ENCODE data around the gene SCRT2. TPM values are rescaled to one million over a fixed set of nuclear protein-coding genes. Genes with fewer than 3 reads are reported as not detected.
"Not testable (repeated sequence)": the region's sequence is repeated elsewhere in the genome, so short reads cannot be mapped to it uniquely, and the experiment has no call there.

SCRT2 gene
- not detected for total RNA-seq

DNA sequence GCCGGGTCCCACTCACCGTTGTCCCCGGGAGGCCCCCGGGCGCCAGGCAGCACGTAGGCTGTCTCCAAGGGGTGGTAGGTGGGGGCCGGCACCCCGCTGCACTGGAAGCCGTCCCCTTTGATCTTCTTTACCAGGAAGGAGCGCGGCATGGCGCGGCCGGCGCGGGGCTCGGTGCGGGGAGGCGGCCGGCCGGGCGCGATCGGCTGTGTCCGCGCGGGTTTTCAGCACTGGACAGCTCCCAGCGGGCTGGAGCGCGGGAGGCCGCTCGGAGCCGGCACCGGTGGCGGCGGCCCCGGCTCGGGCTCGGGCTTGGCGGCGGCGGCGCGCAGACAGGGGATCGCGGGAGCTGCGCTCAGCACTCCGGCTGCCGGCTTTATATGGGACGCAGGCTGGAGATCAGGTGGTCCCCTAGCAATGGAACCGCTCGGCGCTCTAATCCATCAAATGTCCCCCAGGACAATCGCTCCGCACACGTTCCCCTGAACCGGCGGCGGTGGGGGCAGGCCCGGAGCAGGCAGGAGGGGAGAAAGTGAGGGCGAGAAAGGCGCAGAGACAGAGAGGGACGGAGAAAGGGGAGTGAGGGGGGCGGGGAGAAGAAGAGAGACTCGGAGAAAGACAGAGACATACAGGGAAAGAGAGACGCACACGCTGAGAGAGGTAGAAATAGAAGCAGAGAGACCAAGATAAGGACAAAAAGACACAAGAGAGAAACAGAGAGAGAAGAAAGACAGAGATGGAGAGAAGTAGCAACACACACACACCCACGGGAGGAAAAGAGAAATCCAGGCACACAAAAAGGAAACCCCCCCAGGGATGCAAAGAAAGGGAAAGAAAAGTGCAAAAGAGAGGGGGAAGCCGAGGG, at the start of gene SCRT2:
Gene SCRT2, minus strand, starts transcription at position 350 of the 862 bp plus-strand sequence. Its CDS starts 201 bp downstream, at position 149.
- DNase-seq (ENCODE audit: low spot score): peak; percentile 54
- ATAC-seq (ENCODE audit: low FRiP score): peak; percentile 95
- TF ChIP-seq, protein P1, sequence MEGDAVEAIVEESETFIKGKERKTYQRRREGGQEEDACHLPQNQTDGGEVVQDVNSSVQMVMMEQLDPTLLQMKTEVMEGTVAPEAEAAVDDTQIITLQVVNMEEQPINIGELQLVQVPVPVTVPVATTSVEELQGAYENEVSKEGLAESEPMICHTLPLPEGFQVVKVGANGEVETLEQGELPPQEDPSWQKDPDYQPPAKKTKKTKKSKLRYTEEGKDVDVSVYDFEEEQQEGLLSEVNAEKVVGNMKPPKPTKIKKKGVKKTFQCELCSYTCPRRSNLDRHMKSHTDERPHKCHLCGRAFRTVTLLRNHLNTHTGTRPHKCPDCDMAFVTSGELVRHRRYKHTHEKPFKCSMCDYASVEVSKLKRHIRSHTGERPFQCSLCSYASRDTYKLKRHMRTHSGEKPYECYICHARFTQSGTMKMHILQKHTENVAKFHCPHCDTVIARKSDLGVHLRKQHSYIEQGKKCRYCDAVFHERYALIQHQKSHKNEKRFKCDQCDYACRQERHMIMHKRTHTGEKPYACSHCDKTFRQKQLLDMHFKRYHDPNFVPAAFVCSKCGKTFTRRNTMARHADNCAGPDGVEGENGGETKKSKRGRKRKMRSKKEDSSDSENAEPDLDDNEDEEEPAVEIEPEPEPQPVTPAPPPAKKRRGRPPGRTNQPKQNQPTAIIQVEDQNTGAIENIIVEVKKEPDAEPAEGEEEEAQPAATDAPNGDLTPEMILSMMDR (IDR thresholded peaks at IDR 0.05): no peak

DNA sequence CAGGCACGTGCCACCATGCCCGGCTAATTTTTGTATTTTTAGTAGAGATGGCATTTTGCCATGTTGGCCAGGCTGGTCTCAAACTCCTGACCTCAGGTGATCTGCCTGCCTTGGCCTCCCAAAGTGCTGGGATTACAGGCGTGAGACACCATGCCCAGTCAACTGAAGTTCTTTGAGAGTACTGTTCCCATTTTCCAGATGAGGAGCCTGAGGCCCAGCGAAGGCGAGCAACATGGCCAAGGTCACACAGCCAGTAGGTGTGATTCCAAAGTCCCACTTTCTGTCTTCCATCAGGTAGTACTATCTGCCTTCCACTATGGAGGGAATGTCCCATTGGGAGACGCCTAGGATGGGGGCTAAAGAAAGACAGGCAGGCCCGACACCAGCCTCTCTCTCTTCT, 49.2 kb upstream of the SCRT2 start:
- ATAC-seq (ENCODE audit: low FRiP score); DNase-seq (ENCODE audit: low spot score): not testable (repeated sequence)

DNA sequence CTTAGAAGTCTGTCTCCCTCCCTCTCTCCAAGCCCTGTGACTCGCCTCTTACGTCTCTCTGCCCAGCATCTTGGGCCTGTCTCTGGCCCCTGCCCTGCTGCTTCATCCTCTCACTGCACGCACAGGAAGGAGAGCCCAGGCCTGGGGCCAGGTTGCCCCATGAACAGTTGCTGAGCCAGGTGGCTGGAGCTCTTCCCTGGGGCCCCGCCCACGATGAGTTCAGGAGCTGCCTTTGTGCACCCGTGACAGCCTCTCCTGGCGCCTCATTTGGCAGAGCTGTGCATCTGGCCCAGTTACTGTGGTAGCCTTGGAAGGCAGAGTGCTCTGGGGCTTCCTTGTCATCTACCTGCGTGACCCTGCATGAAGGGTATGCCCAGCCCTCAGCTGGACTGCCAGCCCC, 48.2 kb upstream of the SCRT2 start:
- ATAC-seq (ENCODE audit: low FRiP score) (no peak), DNase-seq (ENCODE audit: low spot score) (no peak)
- TF ChIP-seq, protein P1 (IDR thresholded peaks at IDR 0.05): no peak

DNA sequence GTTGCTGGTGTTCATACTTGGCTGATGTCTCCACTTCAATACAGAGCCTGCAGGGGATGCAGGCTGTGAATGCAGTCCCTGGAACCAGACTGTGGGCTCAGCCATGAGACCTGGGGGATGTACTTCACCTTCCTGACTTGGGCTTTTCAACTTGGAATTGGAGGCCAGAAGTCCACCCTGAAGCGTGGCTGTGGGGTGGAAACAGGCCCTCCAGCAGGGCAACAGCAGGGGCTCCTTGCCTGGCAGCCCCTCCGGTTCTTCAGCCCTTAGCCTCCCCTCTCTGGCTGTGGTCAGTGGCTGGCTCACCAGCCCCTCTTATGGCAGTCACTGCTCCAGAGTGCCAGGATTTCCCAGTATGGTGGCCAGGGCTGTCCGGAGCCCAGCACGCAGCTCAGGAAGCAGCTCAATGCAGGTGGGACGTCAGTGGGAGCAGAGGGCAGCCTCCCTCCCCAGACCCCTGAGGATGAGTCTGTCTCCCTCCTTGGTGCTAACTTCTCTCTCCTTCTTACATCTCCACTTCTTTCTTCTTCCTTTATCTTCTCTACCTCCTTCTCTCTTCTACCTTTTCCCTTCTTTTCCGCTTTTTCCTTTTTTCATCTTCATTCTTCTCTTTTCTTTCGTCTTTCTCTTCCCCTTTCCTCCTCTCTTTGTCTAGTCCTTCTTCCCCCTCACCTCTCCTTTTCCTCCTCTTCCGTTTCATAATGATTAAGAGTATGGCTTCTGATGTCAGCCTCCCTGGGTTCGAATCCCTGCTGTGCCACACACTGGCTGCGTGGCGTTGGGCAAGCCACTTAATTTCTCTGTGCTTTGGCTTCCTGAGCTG, 47.4 kb upstream of the SCRT2 start:
- TF ChIP-seq, protein P1 (IDR thresholded peaks at IDR 0.05): no peak
- no peak for DNase-seq (ENCODE audit: low spot score)
- ATAC-seq (ENCODE audit: low FRiP score): no peak

- ATAC-seq (ENCODE audit: low FRiP score) (no peak), DNase-seq (ENCODE audit: low spot score) (no peak)
- TF ChIP-seq, protein P1 (IDR thresholded peaks at IDR 0.05): no peak
These were observed 46.3 kb upstream of the SCRT2 start for GRCh38 chr20:721876-722275.

DNA sequence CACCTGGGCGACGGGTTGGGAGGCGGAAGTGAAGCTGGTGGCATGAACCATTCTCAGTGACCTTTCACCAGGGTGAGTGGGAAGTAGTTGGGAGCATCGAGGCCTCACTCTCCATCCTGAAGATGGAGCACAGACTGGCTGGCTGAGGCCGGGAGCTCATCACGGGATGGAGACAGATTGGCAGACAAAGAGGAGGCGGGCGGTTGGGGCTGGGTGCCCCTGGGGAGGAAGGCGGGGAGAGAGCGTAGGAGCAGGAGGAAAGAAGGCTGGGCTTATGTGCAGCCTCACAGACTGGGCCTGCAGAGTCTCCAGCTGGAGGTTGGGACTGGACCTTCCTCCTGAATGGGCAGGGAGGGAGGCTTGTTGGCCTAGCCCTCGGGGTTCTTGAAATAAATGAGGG, 44.2 kb upstream of the SCRT2 start:
- TF ChIP-seq, protein P1 (IDR thresholded peaks at IDR 0.05): no peak
- DNase-seq (ENCODE audit: low spot score) (no peak), ATAC-seq (ENCODE audit: low FRiP score) (no peak)

DNA sequence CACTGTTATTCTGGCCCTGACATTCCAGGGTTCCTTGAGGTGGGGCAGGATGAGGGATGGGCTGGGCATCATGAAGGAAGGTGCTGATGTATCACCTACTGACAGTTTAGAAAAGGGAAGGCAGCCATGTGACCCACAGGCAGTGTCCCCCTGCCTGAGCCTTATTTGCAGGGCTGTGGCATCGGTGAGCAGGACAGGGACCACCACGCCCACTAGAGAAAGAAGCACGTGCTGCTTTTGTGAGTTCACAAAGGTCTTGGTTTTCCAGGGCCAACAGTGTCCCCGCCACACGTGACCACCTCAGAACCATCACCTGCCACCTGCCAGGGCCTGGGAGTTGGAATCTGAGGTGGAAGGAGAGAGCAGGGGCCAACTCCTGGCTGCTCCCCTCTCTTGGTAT, 43.5 kb upstream of the SCRT2 start:
- ATAC-seq (ENCODE audit: low FRiP score) (no peak), DNase-seq (ENCODE audit: low spot score) (no peak)
- TF ChIP-seq, protein P1 (IDR thresholded peaks at IDR 0.05): no peak
